Uterus (tissue), 2 donors: Measurements from ENCODE around the gene RPS8.

Experiments used
- CTCF ChIP-seq, 4 experiments: fragments of 200-600 bp in 2 of 4; fragments of 450-650 bp in 2 of 4; sonication (generic) in 2 of 4; IDR thresholded peaks; one replicate each; pipeline ENCODE4 v1.5.1; 2016 to 2019; ENCODE audit warnings: antibody characterized with exemption in 4 of 4, mild to moderate bottlenecking in 2 of 4, moderate library complexity in 1 of 4
- POLR2A ChIP-seq, 2 donors: fragments of 450-650 bp; IDR thresholded peaks; one replicate each; pipeline ENCODE4 v1.6.1; 2016; ENCODE audit warnings: antibody characterized with exemption in 2 of 2, mild to moderate bottlenecking in 1 of 2, moderate library complexity in 1 of 2

GRCh38 chr1:44821240-44821715, 45.9 kb downstream of the RPS8 start:
- no peak for TF ChIP-seq CTCF (IDR thresholded peaks at IDR 0.05)
- no peak for TF ChIP-seq POLR2A (IDR thresholded peaks at IDR 0.05)
